ENCODE measurements around the gene ZNF341. TPM values are rescaled to one million over a fixed set of nuclear protein-coding genes. Genes with fewer than 3 reads are reported as not detected.
A peak's percentile ranks its signal among the peaks of the same experiment; 100 is the strongest.

The ZNF341 gene
- polyA plus RNA-seq, 1 donor from 2014 or later = 1.2 TPM

- no peaks in the 10 kb centered on the region for H3K9me2 ChIP-seq (ENCODE audit: insufficient read depth, low read length)
- no peaks in the 10 kb centered on the region for H4K20me1 ChIP-seq (ENCODE audit: insufficient read depth)
- H3K27me3 ChIP-seq (ENCODE audit: insufficient read depth, low read depth, low read length) = no peaks in the 10 kb centered on the region
- no peaks in the 10 kb centered on the region for H3K36me3 ChIP-seq (ENCODE audit: insufficient read depth, low read length)
- H3K27ac ChIP-seq (ENCODE audit: low read length) = peak overlapping the region; percentile 56
- no peak for TF ChIP-seq TAF1 (IDR thresholded peaks at IDR 0.05; ENCODE audit: low read depth)
- no peak overlapping the region for H3K4me2 ChIP-seq (ENCODE audit: low read length)
- H2AFZ ChIP-seq (ENCODE audit: low read depth, low read length) = peak overlapping the region; percentile 96
- peak overlapping the region; percentile 63 for H3K9ac ChIP-seq (ENCODE audit: low read length)
- no peaks in the 10 kb centered on the region for H3F3A ChIP-seq (ENCODE audit: insufficient read depth, low read length, poor library complexity, severe bottlenecking)
- no peaks in the 10 kb centered on the region for H3K9me3 ChIP-seq (ENCODE audit: low read length)
- peaks cover 10% of the 10 kb centered on the region for H3K79me2 ChIP-seq (replicated peaks; ENCODE audit: insufficient read depth, low read length)
- peak overlapping the region; percentile 66 for H3K4me3 ChIP-seq (ENCODE audit: low read length)
Observed at GRCh38 chr20:33686984-33687366, 44.8 kb upstream of the ZNF341 start.

- no peak overlapping the region for H3K9ac ChIP-seq (ENCODE audit: low read length)
- no peak for TF ChIP-seq SMC3 (conservative IDR thresholded peaks at IDR 0.05; ENCODE audit: poor library complexity)
- no peak for TF ChIP-seq REST (IDR thresholded peaks at IDR 0.05; ENCODE audit: borderline replicate concordance)
- no peak for TF ChIP-seq CTCF (IDR thresholded peaks at IDR 0.05; ENCODE audit: poor library complexity, severe bottlenecking)
- no peak for TF ChIP-seq MXI1 (conservative IDR thresholded peaks at IDR 0.05; ENCODE audit: poor library complexity, severe bottlenecking)
- TF ChIP-seq RAD21 (conservative IDR thresholded peaks at IDR 0.05) = no peak
- no peak for TF ChIP-seq EZH2 (IDR thresholded peaks at IDR 0.05; ENCODE audit: borderline replicate concordance, insufficient read depth, low read length, poor library complexity, severe bottlenecking)
- no peak for TF ChIP-seq TAF1 (IDR thresholded peaks at IDR 0.05; ENCODE audit: low read depth)
- TF ChIP-seq EP300 (conservative IDR thresholded peaks at IDR 0.05; ENCODE audit: poor library complexity, severe bottlenecking) = no peak
- no peak for TF ChIP-seq POLR2AphosphoS5 (IDR thresholded peaks at IDR 0.05)
- no peaks in the 10 kb centered on the region for H3F3A ChIP-seq (ENCODE audit: insufficient read depth, low read length, poor library complexity, severe bottlenecking)
- no peaks in the 10 kb centered on the region for H3K36me3 ChIP-seq (ENCODE audit: insufficient read depth, low read length)
- H2AFZ ChIP-seq (ENCODE audit: low read depth, low read length) = no peak overlapping the region
- no peaks in the 10 kb centered on the region for H3K27me3 ChIP-seq (ENCODE audit: insufficient read depth, low read depth, low read length)
- no peak overlapping the region for H3K27ac ChIP-seq (ENCODE audit: low read length)
- H4K20me1 ChIP-seq (ENCODE audit: insufficient read depth) = no peaks in the 10 kb centered on the region
- no peaks in the 10 kb centered on the region for H3K9me3 ChIP-seq (ENCODE audit: low read length)
- H3K9me2 ChIP-seq (ENCODE audit: insufficient read depth, low read length) = no peaks in the 10 kb centered on the region
- H3K4me2 ChIP-seq (ENCODE audit: low read length) = no peak overlapping the region
- H3K4me3 ChIP-seq (ENCODE audit: low read length) = no peak overlapping the region
- peaks cover 7% of the 10 kb centered on the region for H3K79me2 ChIP-seq (replicated peaks; ENCODE audit: insufficient read depth, low read length)
Observed at GRCh38 chr20:33687370-33687915, 44.4 kb upstream of the ZNF341 start.

Measured in neural cell (in vitro differentiated cells).